ENCODE results near the gene KCTD5. TPM values are rescaled to one million over a fixed set of nuclear protein-coding genes. Genes with fewer than 3 reads are reported as not detected.

The KCTD5 gene
- total and polyA plus RNA-seq, 10 of the 15 experiments (the other 5 are each of a cell fraction or from before 2014, with no cell fraction given), result 0.58 to 56.4 (median 37.3) TPM

DNA sequence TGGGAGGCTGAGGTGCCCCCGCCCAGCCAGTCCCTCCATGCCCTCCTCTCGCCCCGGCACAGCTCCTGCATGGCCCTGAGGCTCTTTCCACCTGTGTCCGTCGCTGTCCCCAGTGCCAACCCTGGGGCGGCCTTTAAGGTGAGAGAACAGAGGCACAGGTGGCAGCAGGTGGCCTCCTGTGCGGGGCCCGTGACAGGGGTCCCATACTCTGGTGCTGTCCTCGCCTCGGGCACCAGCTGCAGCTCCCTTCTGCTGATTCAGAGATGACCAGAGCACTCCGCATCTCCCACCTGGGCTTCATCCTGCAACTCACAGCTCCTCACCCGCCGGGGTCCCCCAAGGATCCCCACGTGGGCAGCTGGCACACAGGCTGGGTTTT lies 29.7 kb downstream of the KCTD5 start:
- no peaks in the 10 kb centered on the region for H3K9me3 ChIP-seq (replicated peaks; ENCODE audit: control insufficient read depth, insufficient read depth, low read length)
- no peak overlapping the region for H3K9ac ChIP-seq (ENCODE audit: control insufficient read depth, insufficient read depth, low read length)
- H4K20me1 ChIP-seq (ENCODE audit: control insufficient read depth, insufficient read depth), result no peaks in the 10 kb centered on the region
- ChIA-PET RAD21 (ENCODE audit: unreplicated experiment) (no interaction called here), CTCF (no interaction called here), SMC1A (ENCODE audit: uncharacterized antibody, unreplicated experiment) (no interaction called here), POLR2A (no interaction called here)
- H3K27ac ChIP-seq (ENCODE audit: control insufficient read depth, insufficient read depth), result no peak overlapping the region
- no TSS peak for BruUV-seq (replicated peaks)
- in situ Hi-C loops (cut with MboI) (no loop called here), intact Hi-C loops (cut with micrococcal nuclease; ENCODE audit: unreplicated experiment) (no loop called here)
- ATAC-seq, result no peak
- no peak overlapping the region for H3K4me2 ChIP-seq (ENCODE audit: control insufficient read depth, insufficient read depth)
- no peaks in the 10 kb centered on the region for H3K79me2 ChIP-seq (ENCODE audit: control insufficient read depth, insufficient read depth, low read length)
- no peaks in the 10 kb centered on the region for H3K4me1 ChIP-seq (ENCODE audit: control insufficient read depth, insufficient read depth, low read length)
- H3K36me3 ChIP-seq (ENCODE audit: control insufficient read depth in 2 of 2, insufficient read depth in 2 of 2, low read length in 1 of 2), result peaks cover 6 to 9% of the 10 kb centered on the region in 2 experiments
- no peak for TF ChIP-seq FOS (IDR thresholded peaks at IDR 0.05; ENCODE audit: borderline replicate concordance, extremely low read depth, insufficient read length)
- TF ChIP-seq HDAC2 (IDR thresholded peaks at IDR 0.05), result no peak
- no peak for TF ChIP-seq RFX5 (IDR thresholded peaks at IDR 0.05; ENCODE audit: low read depth, low read length)
- TF ChIP-seq ZSCAN29 (IDR thresholded peaks at IDR 0.05), result no peak
- TF ChIP-seq, protein P1, sequence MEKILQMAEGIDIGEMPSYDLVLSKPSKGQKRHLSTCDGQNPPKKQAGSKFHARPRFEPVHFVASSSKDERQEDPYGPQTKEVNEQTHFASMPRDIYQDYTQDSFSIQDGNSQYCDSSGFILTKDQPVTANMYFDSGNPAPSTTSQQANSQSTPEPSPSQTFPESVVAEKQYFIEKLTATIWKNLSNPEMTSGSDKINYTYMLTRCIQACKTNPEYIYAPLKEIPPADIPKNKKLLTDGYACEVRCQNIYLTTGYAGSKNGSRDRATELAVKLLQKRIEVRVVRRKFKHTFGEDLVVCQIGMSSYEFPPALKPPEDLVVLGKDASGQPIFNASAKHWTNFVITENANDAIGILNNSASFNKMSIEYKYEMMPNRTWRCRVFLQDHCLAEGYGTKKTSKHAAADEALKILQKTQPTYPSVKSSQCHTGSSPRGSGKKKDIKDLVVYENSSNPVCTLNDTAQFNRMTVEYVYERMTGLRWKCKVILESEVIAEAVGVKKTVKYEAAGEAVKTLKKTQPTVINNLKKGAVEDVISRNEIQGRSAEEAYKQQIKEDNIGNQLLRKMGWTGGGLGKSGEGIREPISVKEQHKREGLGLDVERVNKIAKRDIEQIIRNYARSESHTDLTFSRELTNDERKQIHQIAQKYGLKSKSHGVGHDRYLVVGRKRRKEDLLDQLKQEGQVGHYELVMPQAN (conservative IDR thresholded peaks at IDR 0.05), result no peak
- no peak for TF ChIP-seq TAF1 (IDR thresholded peaks at IDR 0.05; ENCODE audit: borderline replicate concordance, low read depth, low read length)
- H2AFZ ChIP-seq (ENCODE audit: control insufficient read depth, low read depth, low read length), result no peak overlapping the region
- WGBS (ENCODE audit: insufficient coverage, insufficient replicate concordance, low lambda C conversion rate, missing lambda C conversion rate), result 77% methylated on average over 14 of the region's 14 CpGs
- no peak for FAIRE-seq
- no peak for DNase-seq (ENCODE audit: low read depth, low spot score)
- H3K27me3 ChIP-seq (replicated peaks in 1 of 2; ENCODE audit: control insufficient read depth in 2 of 2, insufficient read depth in 2 of 2, low read length in 1 of 2), result no peaks in the 10 kb centered on the region
- no peak overlapping the region for H3K4me3 ChIP-seq

DNA sequence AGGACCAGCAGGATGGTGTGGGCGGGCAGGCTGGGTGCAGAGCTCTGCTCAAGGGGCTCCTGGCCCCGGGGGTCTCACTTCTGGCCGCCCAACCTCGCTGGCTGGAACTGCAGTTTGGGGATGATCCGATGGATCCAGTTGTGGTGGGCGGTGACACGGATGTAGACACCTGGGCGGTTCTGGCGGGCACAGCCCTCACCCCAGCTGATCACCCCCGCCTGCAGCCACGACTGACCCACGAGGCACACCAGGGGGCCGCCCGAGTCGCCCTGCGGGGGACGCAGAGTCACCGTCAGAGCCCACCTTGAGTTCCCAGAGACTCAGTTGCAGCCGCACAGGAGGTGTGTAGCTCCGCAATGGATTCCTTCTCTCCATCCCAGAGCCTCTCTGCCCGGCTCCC lies 30.2 kb downstream of the KCTD5 start:
- ATAC-seq (no peak), FAIRE-seq (no peak), DNase-seq (ENCODE audit: low read depth, low spot score) (no peak)
- no peak overlapping the region for H3K4me3 ChIP-seq
- no TSS peak for BruUV-seq (replicated peaks)
- SMC1A ChIA-PET (ENCODE audit: uncharacterized antibody, unreplicated experiment), result no interaction called here
- no peak overlapping the region for H3K4me2 ChIP-seq (ENCODE audit: control insufficient read depth, insufficient read depth)
- RAD21 ChIA-PET (ENCODE audit: unreplicated experiment), result no interaction called here
- no peak overlapping the region for H3K9ac ChIP-seq (ENCODE audit: control insufficient read depth, insufficient read depth, low read length)
- H4K20me1 ChIP-seq (ENCODE audit: control insufficient read depth, insufficient read depth), result no peaks in the 10 kb centered on the region
- no peaks in the 10 kb centered on the region for H3K27me3 ChIP-seq (replicated peaks in 1 of 2; ENCODE audit: control insufficient read depth in 2 of 2, insufficient read depth in 2 of 2, low read length in 1 of 2)
- H3K9me3 ChIP-seq (replicated peaks; ENCODE audit: control insufficient read depth, insufficient read depth, low read length), result no peaks in the 10 kb centered on the region
- 74% methylated on average over 17 of the region's 21 CpGs for WGBS (ENCODE audit: insufficient coverage, insufficient replicate concordance, low lambda C conversion rate, missing lambda C conversion rate)
- no peak overlapping the region for H3K27ac ChIP-seq (ENCODE audit: control insufficient read depth, insufficient read depth)
- CTCF ChIA-PET, result no interaction called here
- H3K4me1 ChIP-seq (ENCODE audit: control insufficient read depth, insufficient read depth, low read length), result no peaks in the 10 kb centered on the region
- intact Hi-C loops (cut with micrococcal nuclease; ENCODE audit: unreplicated experiment) (no loop called here), in situ Hi-C loops (cut with MboI) (no loop called here)
- no peaks in the 10 kb centered on the region for H3K79me2 ChIP-seq (ENCODE audit: control insufficient read depth, insufficient read depth, low read length)
- H3K36me3 ChIP-seq (ENCODE audit: control insufficient read depth in 2 of 2, insufficient read depth in 2 of 2, low read length in 1 of 2), result peaks cover 6% of the 10 kb centered on the region in 2 experiments
- no peak overlapping the region for H2AFZ ChIP-seq (ENCODE audit: control insufficient read depth, low read depth, low read length)
- POLR2A ChIA-PET, result no interaction called here
- TF ChIP-seq FOXK2 (IDR thresholded peaks at IDR 0.05), result no peak
- TF ChIP-seq, protein P2, sequence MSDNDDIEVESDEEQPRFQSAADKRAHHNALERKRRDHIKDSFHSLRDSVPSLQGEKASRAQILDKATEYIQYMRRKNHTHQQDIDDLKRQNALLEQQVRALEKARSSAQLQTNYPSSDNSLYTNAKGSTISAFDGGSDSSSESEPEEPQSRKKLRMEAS (IDR thresholded peaks at IDR 0.05; ENCODE audit: low read depth, low read length), result no peak
- no peak for TF ChIP-seq RELA (IDR thresholded peaks at IDR 0.05; ENCODE audit: borderline replicate concordance, partially characterized antibody)
- TF ChIP-seq, protein P3, sequence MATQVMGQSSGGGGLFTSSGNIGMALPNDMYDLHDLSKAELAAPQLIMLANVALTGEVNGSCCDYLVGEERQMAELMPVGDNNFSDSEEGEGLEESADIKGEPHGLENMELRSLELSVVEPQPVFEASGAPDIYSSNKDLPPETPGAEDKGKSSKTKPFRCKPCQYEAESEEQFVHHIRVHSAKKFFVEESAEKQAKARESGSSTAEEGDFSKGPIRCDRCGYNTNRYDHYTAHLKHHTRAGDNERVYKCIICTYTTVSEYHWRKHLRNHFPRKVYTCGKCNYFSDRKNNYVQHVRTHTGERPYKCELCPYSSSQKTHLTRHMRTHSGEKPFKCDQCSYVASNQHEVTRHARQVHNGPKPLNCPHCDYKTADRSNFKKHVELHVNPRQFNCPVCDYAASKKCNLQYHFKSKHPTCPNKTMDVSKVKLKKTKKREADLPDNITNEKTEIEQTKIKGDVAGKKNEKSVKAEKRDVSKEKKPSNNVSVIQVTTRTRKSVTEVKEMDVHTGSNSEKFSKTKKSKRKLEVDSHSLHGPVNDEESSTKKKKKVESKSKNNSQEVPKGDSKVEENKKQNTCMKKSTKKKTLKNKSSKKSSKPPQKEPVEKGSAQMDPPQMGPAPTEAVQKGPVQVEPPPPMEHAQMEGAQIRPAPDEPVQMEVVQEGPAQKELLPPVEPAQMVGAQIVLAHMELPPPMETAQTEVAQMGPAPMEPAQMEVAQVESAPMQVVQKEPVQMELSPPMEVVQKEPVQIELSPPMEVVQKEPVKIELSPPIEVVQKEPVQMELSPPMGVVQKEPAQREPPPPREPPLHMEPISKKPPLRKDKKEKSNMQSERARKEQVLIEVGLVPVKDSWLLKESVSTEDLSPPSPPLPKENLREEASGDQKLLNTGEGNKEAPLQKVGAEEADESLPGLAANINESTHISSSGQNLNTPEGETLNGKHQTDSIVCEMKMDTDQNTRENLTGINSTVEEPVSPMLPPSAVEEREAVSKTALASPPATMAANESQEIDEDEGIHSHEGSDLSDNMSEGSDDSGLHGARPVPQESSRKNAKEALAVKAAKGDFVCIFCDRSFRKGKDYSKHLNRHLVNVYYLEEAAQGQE (IDR thresholded peaks at IDR 0.05; ENCODE audit: low read depth, low read length), result no peak
- TF ChIP-seq MEF2B (IDR thresholded peaks at IDR 0.05; ENCODE audit: partially characterized antibody, poor library complexity, severe bottlenecking), result no peak
- no peak for TF ChIP-seq MTA2 (IDR thresholded peaks at IDR 0.05; ENCODE audit: low read depth)
- TF ChIP-seq KAT2A (conservative IDR thresholded peaks at IDR 0.05; ENCODE audit: control insufficient read depth, low read depth, low read length), result no peak
- TF ChIP-seq KLF5 (IDR thresholded peaks at IDR 0.05; ENCODE audit: partially characterized antibody), result no peak
- no peak for TF ChIP-seq RUNX3 (IDR thresholded peaks at IDR 0.05; ENCODE audit: low read length)

Measured in GM12878 (cell line).